Activated naive CD4-positive, alpha-beta T cell treated with anti-CD3 and anti-CD28 coated beads, Interleukin-2, amount 50 U/mL, for 72 hours (primary cell): Measurements from ENCODE around the gene ALDH1A3. TPM values are rescaled to one million over a fixed set of nuclear protein-coding genes. Genes with fewer than 3 reads are reported as not detected.
A peak's percentile ranks its signal among the peaks of the same experiment; 100 is the strongest.

Experiments used
- ATAC-seq, 2 donors: fragments of 150-1000 bp; cut with Tn5 transposase; 2 replicates each; pipeline ENCODE4 v1.10.0; 2021; ENCODE audit warnings: mild to moderate bottlenecking in 2 of 2, moderate library complexity in 2 of 2
- DNase-seq, 2 donors: peaks; one replicate each; pipeline ENCODE4 v3.0.0; 2021 to 2022; ENCODE audit warnings: low spot score in 2 of 2
- H3K27ac Mint-ChIP-seq, 2 donors: one replicate each; pipeline ENCODE4 v1.8.0; 2022; ENCODE audit warnings: mild to moderate bottlenecking in 2 of 2, mixed read lengths in 2 of 2
- H3K36me3 Mint-ChIP-seq, 2 donors: one replicate each; pipeline ENCODE4 v1.8.0; 2022; ENCODE audit warnings: mixed read lengths in 2 of 2
- H3K9me3 Mint-ChIP-seq, 2 donors: one replicate each; pipeline ENCODE4 v1.8.0; 2022; ENCODE audit warnings: mixed read lengths in 2 of 2
- total RNA-seq, 2 donors: library from RNA; stranded (reverse); gene quantifications; one replicate each; pipeline ENCODE4 v1.2.3, GENCODE V29; 2022

The ALDH1A3 gene
- total RNA-seq, 2 donors from 2014 or later = not detected

- H3K36me3 Mint-ChIP-seq = no peaks in the 10 kb centered on the region
Measured at GRCh38 chr15:100852630-100853029, 27.0 kb upstream of the ALDH1A3 start.

GRCh38 chr15:100853676-100854440 lies 25.8 kb upstream of the ALDH1A3 start:
- Mint-ChIP-seq H3K9me3 (no peaks in the 10 kb centered on the region), H3K27ac (no peak overlapping the region), H3K36me3 (no peaks in the 10 kb centered on the region)
- no peak for ATAC-seq
- DNase-seq = no peak

More at GRCh38 chr15:100852630-100853029, 27.0 kb upstream of the ALDH1A3 start:
- Mint-ChIP-seq H3K9me3 (no peaks in the 10 kb centered on the region), H3K27ac (no peak overlapping the region)
- DNase-seq (no peak), ATAC-seq (no peak)

- DNase-seq = no peak
- ATAC-seq = no peak
- peaks cover 0 to 8% of the 10 kb centered on the region in 2 donors for H3K36me3 Mint-ChIP-seq
- H3K27ac Mint-ChIP-seq = no peak overlapping the region
- H3K9me3 Mint-ChIP-seq = no peaks in the 10 kb centered on the region
Measured at GRCh38 chr15:100856867-100857266, 22.8 kb upstream of the ALDH1A3 start.

GRCh38 chr15:100858294-100858693 lies 21.3 kb upstream of the ALDH1A3 start:
- Mint-ChIP-seq H3K9me3 (no peaks in the 10 kb centered on the region), H3K36me3 (peaks cover 0 to 8% of the 10 kb centered on the region in 2 donors)
- DNase-seq = no peak

GRCh38 chr15:100859970-100860828 lies 19.4 kb upstream of the ALDH1A3 start:
- H3K36me3 Mint-ChIP-seq = peaks cover 0 to 8% of the 10 kb centered on the region in 2 donors
- ATAC-seq = no peak
- no peak for DNase-seq
- H3K9me3 Mint-ChIP-seq = no peaks in the 10 kb centered on the region
- no peak overlapping the region for H3K27ac Mint-ChIP-seq

More at GRCh38 chr15:100858294-100858693, 21.3 kb upstream of the ALDH1A3 start:
- no peak overlapping the region for H3K27ac Mint-ChIP-seq
- ATAC-seq = no peak

- Mint-ChIP-seq H3K9me3 (no peaks in the 10 kb centered on the region), H3K27ac (no peak overlapping the region), H3K36me3 (peaks cover 0 to 8% of the 10 kb centered on the region in 2 donors)
- DNase-seq (no peak), ATAC-seq (no peak)
Measured at GRCh38 chr15:100860829-100861510, 18.7 kb upstream of the ALDH1A3 start.

- ATAC-seq (no peak), DNase-seq (no peak)
- no peaks in the 10 kb centered on the region for H3K9me3 Mint-ChIP-seq
- H3K27ac Mint-ChIP-seq = no peak overlapping the region
- peaks cover 0 to 8% of the 10 kb centered on the region in 2 donors for H3K36me3 Mint-ChIP-seq
Measured at GRCh38 chr15:100861511-100861991, 18.1 kb upstream of the ALDH1A3 start.

GRCh38 chr15:100862162-100862561 lies 17.5 kb upstream of the ALDH1A3 start:
- Mint-ChIP-seq H3K27ac (no peak overlapping the region), H3K9me3 (no peaks in the 10 kb centered on the region), H3K36me3 (peaks cover 0 to 8% of the 10 kb centered on the region in 2 donors)
- DNase-seq (no peak), ATAC-seq (no peak)

GRCh38 chr15:100863075-100863795 lies 16.4 kb upstream of the ALDH1A3 start:
- Mint-ChIP-seq H3K27ac (no peak overlapping the region), H3K36me3 (peaks cover 0 to 8% of the 10 kb centered on the region in 2 donors), H3K9me3 (no peaks in the 10 kb centered on the region)
- DNase-seq = no peak
- no peak for ATAC-seq

- Mint-ChIP-seq H3K27ac (no peak overlapping the region), H3K9me3 (peaks cover 0 to 2% of the 10 kb centered on the region in 2 donors), H3K36me3 (peaks cover 0 to 8% of the 10 kb centered on the region in 2 donors)
- ATAC-seq = no peak
- DNase-seq = no peak
Measured at GRCh38 chr15:100863796-100864267, 15.8 kb upstream of the ALDH1A3 start.

- no peak for DNase-seq
- Mint-ChIP-seq H3K27ac (no peak overlapping the region), H3K9me3 (peaks cover 0 to 11% of the 10 kb centered on the region in 2 donors), H3K36me3 (no peaks in the 10 kb centered on the region)
- ATAC-seq = no peak
Measured at GRCh38 chr15:100866386-100867330, 13.0 kb upstream of the ALDH1A3 start.

GRCh38 chr15:100867433-100867832 lies 12.2 kb upstream of the ALDH1A3 start:
- ATAC-seq (no peak), DNase-seq (no peak)
- Mint-ChIP-seq H3K9me3 (peaks cover 0 to 11% of the 10 kb centered on the region in 2 donors), H3K27ac (no peak overlapping the region), H3K36me3 (no peaks in the 10 kb centered on the region)

GRCh38 chr15:100869151-100869999 lies 10.3 kb upstream of the ALDH1A3 start:
- no peak for ATAC-seq
- Mint-ChIP-seq H3K27ac (no peak overlapping the region), H3K9me3 (peaks cover 0 to 11% of the 10 kb centered on the region in 2 donors), H3K36me3 (no peaks in the 10 kb centered on the region)
- DNase-seq = peak in 1 of 2 donors; percentile 50

GRCh38 chr15:100873029-100873677 lies 6.5 kb upstream of the ALDH1A3 start:
- Mint-ChIP-seq H3K27ac (no peak overlapping the region), H3K36me3 (no peaks in the 10 kb centered on the region), H3K9me3 (peaks cover 0 to 11% of the 10 kb centered on the region in 2 donors)
- DNase-seq (peak in 1 of 2 donors; percentile 55), ATAC-seq (peak; percentile 37 to 64)
